Liver (tissue), 9 donors: ENCODE results near the gene AXIN2. TPM values are rescaled to one million over a fixed set of nuclear protein-coding genes. Genes with fewer than 3 reads are reported as not detected.

Experiments used
- DNase-seq: peaks from one replicate; pipeline ENCODE4 v3.0.0-alpha.2; 2017; ENCODE audit warnings: low spot score
- H3K27ac ChIP-seq, 2 donors: one replicate each; pipeline ENCODE4 v1.7.0; 2013; ENCODE audit warnings: inconsistent platforms in 2 of 2, low read length in 2 of 2, control low read depth in 1 of 2, low read depth in 1 of 2, mild to moderate bottlenecking in 1 of 2
- H3K27me3 ChIP-seq, 4 donors: one replicate each; pipeline versions ENCODE4 v1.6.1 to v1.7.0; 2013; ENCODE audit warnings: low read length in 3 of 4, inconsistent platforms in 1 of 4, mild to moderate bottlenecking in 1 of 4, moderate library complexity in 1 of 4; ENCODE audit not compliant: control insufficient read depth in 4 of 4, insufficient read depth in 4 of 4
- H3K36me3 ChIP-seq, 4 donors: one replicate each; pipeline versions ENCODE4 v1.6.1 to v1.7.0; 2013; ENCODE audit warnings: low read length in 3 of 4, mild to moderate bottlenecking in 3 of 4, low read depth in 1 of 4, moderate library complexity in 1 of 4; ENCODE audit not compliant: control insufficient read depth in 4 of 4, insufficient read depth in 3 of 4
- H3K4me1 ChIP-seq, 4 donors: one replicate each; pipeline versions ENCODE4 v1.6.1 to v1.7.0; 2013; ENCODE audit warnings: low read length in 3 of 4, mild to moderate bottlenecking in 3 of 4, moderate library complexity in 1 of 4; ENCODE audit not compliant: control insufficient read depth in 4 of 4, insufficient read depth in 4 of 4
- H3K4me3 ChIP-seq, 3 donors: one replicate each; pipeline versions ENCODE4 v1.6.1 to v1.7.0; 2013; ENCODE audit warnings: low read length in 3 of 3, control low read depth in 1 of 3, low read depth in 1 of 3, mild to moderate bottlenecking in 1 of 3
- H3K9ac ChIP-seq, 2 donors: one replicate each; pipeline ENCODE4 v1.7.0; 2013; ENCODE audit warnings: low read length in 2 of 2, mild to moderate bottlenecking in 2 of 2, moderate library complexity in 2 of 2, control low read depth in 1 of 2, low read depth in 1 of 2
- H3K9me3 ChIP-seq, 4 donors: one replicate each; pipeline versions ENCODE4 v1.6.1 to v1.7.0; 2013; ENCODE audit warnings: low read length in 3 of 4; ENCODE audit not compliant: control insufficient read depth in 4 of 4
- EGR1 ChIP-seq, 2 donors: IDR thresholded peaks; 2 replicates each; pipeline ENCODE4 v1.6.1; 2016 to 2018; ENCODE audit warnings: antibody characterized with exemption in 2 of 2, low read depth in 2 of 2
- FOXA2 ChIP-seq: IDR thresholded peaks from 2 replicates; pipeline ENCODE4 v1.6.1; 2016; ENCODE audit warnings: antibody characterized with exemption
- GABPA ChIP-seq, 2 donors: IDR thresholded peaks in 1 of 2; conservative IDR thresholded peaks in 1 of 2; 2 replicates each; pipeline ENCODE4 v1.6.1; 2016; ENCODE audit warnings: antibody characterized with exemption in 2 of 2, mild to moderate bottlenecking in 1 of 2, moderate library complexity in 1 of 2
- HNF4A ChIP-seq, 2 donors: conservative IDR thresholded peaks; 2 replicates each; pipeline ENCODE4 v1.6.1; 2016; ENCODE audit warnings: antibody characterized with exemption in 2 of 2, mild to moderate bottlenecking in 2 of 2
- HNF4G ChIP-seq: IDR thresholded peaks from 2 replicates; pipeline ENCODE4 v1.6.1; 2016; ENCODE audit warnings: antibody characterized with exemption
- JUND ChIP-seq, 2 donors: IDR thresholded peaks; 2 replicates each; pipeline ENCODE4 v1.6.1; 2016; ENCODE audit warnings: antibody characterized with exemption in 2 of 2
- NR2F2 ChIP-seq: IDR thresholded peaks from 2 replicates; pipeline ENCODE4 v1.6.1; 2016; ENCODE audit warnings: antibody characterized with exemption
- RAD21 ChIP-seq, 2 donors: IDR thresholded peaks; 2 replicates each; pipeline ENCODE4 v1.6.1; 2016; ENCODE audit warnings: antibody characterized with exemption in 2 of 2, mild to moderate bottlenecking in 2 of 2
- RXRA ChIP-seq, 2 donors: IDR thresholded peaks; 2 replicates each; pipeline ENCODE4 v1.6.1; 2017 to 2018; ENCODE audit warnings: antibody characterized with exemption in 2 of 2, mild to moderate bottlenecking in 1 of 2
- TAF1 ChIP-seq: conservative IDR thresholded peaks from 2 replicates; pipeline ENCODE4 v1.6.1; 2016; ENCODE audit warnings: antibody characterized with exemption, mild to moderate bottlenecking
- YY1 ChIP-seq: IDR thresholded peaks from 2 replicates; pipeline ENCODE4 v1.6.1; 2016; ENCODE audit warnings: antibody characterized with exemption, mild to moderate bottlenecking
- WGBS: extraction: QIAGEN DNeasy Blood & Tissue Kit; methylation state at CpG from one replicate; pipeline ENCODE4 v1.1.7; 2013; 5-methylcytosine and 5-hydroxymethylcytosine counted together
- polyA plus RNA-seq, 2 donors: library from polyadenylated mRNA; stranded (reverse) in 1 of 2; unstranded in 1 of 2; fragments of 200-250 nt in 1 of 2; fragments of >200 nt in 1 of 2; fragmentation: Nextera tagmentation in 1 of 2; extraction: Ambion mirVana in 1 of 2; gene quantifications; one replicate each; pipeline versions ENCODE4 v1.2.1 to v1.2.3, GENCODE V29; 2013 to 2015
- total RNA-seq, 2 donors: library from RNA; depleted of rRNA; stranded (reverse); fragments of >200 nt; gene quantifications; one replicate each; pipeline ENCODE4 v1.2.3, GENCODE V29; 2014
- TF ChIP-seq, protein P1 (sequence below): fragments of 150-350 bp; IDR thresholded peaks from 2 replicates; pipeline ENCODE4 v1.5.1; 2017; ENCODE audit warnings: improper control_type of control experiment, low read depth, low read length; ENCODE audit not compliant: missing input control
- TF ChIP-seq, protein P2 (sequence below): IDR thresholded peaks from 2 replicates; pipeline ENCODE4 v1.6.1; 2016; ENCODE audit warnings: antibody characterized with exemption
- donor health status: healthy.
- donor health status: healthy.
- donor health status: healthy.
- donor health status: healthy.
- donor health status: healthy.

AXIN2 gene
- total and polyA plus RNA-seq, 4 donors = 0.33 to 3.5 (median 1.5) TPM

DNA sequence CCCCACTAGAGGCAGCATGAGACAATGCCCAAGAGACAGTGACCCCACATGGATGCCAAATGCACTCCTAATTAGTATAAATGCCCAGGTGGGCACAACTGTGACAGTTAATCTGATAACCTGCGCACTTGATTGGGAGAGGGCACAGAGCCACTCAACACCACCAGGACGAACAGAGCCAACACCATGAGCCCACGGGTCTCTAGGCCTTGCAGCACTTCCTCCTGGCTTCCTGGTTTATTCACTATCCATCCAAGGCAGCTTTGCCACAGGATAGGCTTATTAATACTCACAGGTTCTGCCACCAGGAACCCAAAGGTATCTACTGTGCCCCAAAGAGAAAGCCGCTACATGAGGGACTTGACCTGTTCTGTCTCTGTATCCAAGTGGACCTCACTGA is 14.9 kb downstream of the AXIN2 start:
- 87% methylated on average over 4 of the region's 4 CpGs for WGBS
- Histone ChIP-seq H3K9ac (no peak overlapping the region), H3K4me3 (no peak overlapping the region), H3K36me3 (no peaks in the 10 kb centered on the region), H3K4me1 (peaks cover 5 to 13% (median 7%) of the 10 kb centered on the region in 4 donors), H3K27me3 (no peaks in the 10 kb centered on the region), H3K9me3 (no peaks in the 10 kb centered on the region), H3K27ac (no peak overlapping the region)
- TF ChIP-seq RAD21 (IDR thresholded peaks at IDR 0.05) (no peak), HNF4A (conservative IDR thresholded peaks at IDR 0.05) (no peak), YY1 (no peak), RXRA (IDR thresholded peaks at IDR 0.05) (no peak), TAF1 (no peak), NR2F2 (no peak), HNF4G (no peak), EGR1 (IDR thresholded peaks at IDR 0.05; ENCODE audit: low read depth in 2 of 2) (no peak), FOXA2 (no peak), JUND (IDR thresholded peaks at IDR 0.05) (no peak)
- TF ChIP-seq, protein P1, sequence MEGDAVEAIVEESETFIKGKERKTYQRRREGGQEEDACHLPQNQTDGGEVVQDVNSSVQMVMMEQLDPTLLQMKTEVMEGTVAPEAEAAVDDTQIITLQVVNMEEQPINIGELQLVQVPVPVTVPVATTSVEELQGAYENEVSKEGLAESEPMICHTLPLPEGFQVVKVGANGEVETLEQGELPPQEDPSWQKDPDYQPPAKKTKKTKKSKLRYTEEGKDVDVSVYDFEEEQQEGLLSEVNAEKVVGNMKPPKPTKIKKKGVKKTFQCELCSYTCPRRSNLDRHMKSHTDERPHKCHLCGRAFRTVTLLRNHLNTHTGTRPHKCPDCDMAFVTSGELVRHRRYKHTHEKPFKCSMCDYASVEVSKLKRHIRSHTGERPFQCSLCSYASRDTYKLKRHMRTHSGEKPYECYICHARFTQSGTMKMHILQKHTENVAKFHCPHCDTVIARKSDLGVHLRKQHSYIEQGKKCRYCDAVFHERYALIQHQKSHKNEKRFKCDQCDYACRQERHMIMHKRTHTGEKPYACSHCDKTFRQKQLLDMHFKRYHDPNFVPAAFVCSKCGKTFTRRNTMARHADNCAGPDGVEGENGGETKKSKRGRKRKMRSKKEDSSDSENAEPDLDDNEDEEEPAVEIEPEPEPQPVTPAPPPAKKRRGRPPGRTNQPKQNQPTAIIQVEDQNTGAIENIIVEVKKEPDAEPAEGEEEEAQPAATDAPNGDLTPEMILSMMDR = no peak
- TF ChIP-seq, protein P2, sequence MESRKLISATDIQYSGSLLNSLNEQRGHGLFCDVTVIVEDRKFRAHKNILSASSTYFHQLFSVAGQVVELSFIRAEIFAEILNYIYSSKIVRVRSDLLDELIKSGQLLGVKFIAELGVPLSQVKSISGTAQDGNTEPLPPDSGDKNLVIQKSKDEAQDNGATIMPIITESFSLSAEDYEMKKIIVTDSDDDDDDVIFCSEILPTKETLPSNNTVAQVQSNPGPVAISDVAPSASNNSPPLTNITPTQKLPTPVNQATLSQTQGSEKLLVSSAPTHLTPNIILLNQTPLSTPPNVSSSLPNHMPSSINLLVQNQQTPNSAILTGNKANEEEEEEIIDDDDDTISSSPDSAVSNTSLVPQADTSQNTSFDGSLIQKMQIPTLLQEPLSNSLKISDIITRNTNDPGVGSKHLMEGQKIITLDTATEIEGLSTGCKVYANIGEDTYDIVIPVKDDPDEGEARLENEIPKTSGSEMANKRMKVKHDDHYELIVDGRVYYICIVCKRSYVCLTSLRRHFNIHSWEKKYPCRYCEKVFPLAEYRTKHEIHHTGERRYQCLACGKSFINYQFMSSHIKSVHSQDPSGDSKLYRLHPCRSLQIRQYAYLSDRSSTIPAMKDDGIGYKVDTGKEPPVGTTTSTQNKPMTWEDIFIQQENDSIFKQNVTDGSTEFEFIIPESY = no peak
- no peak for DNase-seq

DNA sequence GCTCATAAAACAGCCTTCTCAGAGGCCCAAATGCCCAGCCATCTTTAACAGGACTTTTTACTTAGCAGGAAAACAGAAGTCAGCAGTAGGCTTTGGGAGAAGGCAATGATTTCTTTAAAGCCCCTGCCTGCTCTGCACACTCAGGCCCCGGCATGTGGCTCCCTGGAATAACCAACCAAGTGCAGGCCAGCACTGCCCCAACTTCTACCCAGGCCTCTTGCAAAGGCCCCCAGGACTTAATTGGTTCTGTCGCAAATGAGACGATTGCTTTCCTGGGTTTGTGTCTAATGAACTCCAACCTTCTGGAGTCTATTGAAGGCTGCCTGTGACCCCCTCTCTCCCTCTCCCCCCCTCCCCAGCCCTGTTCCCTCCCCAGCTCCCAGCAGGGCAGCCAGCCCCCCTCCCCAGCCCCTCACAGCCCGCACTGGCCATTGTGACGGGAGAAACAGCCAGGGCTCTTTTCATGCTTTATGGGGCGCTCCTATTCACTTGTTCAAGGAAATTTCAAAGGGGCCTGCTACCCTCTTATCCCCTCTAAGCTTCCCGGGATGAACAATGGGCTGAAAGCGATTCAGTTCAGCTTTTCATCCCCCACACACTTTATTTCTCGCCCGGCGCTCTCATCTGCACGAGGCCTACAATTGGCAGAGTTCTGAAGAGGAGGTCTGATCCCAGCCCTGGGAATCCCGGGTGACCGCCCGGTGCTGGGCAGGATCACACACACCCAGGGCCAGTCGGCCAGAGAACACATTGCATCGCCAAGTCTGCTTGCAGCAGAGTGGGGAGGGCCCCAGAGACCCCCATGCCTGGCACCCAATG is 15.5 kb downstream of the AXIN2 start:
- Histone ChIP-seq H3K27me3 (no peaks in the 10 kb centered on the region), H3K27ac (no peak overlapping the region), H3K4me1 (peaks cover 5 to 13% (median 7%) of the 10 kb centered on the region in 4 donors), H3K36me3 (no peaks in the 10 kb centered on the region), H3K4me3 (no peak overlapping the region), H3K9ac (no peak overlapping the region), H3K9me3 (no peaks in the 10 kb centered on the region)
- TF ChIP-seq HNF4G (no peak), GABPA (IDR thresholded peaks at IDR 0.05 in 1 of 2, conservative IDR thresholded peaks at IDR 0.05 in 1 of 2) (no peak)
- 91% methylated on average over 17 of the region's 17 CpGs for WGBS
- no peak for DNase-seq

DNA sequence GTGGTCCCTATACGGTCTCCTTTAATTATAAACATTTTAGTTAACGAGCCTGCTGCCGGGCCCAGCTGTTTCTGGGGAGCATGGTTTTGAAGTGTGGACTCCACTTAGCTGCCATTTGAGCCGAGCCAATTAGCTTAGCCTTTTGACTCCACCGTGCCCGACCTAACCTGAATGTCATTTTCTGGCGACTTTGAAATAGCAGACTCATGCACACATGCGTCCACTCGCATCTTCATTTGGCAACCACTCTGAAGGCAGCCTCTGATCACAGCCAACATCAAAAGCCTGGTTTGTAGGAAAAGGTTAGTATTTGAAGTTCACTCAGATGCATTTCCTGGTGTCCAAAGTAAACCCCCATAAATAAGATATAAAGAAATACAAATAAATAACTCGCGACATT is 16.8 kb downstream of the AXIN2 start:
- WGBS = 85% methylated on average over 11 of the region's 11 CpGs
- H3K9ac ChIP-seq = no peak overlapping the region
- H3K4me1 ChIP-seq = peaks cover 5 to 13% (median 7%) of the 10 kb centered on the region in 4 donors
- H3K9me3 ChIP-seq = no peaks in the 10 kb centered on the region
- no peak overlapping the region for H3K27ac ChIP-seq
- DNase-seq = no peak
- TF ChIP-seq RXRA (IDR thresholded peaks at IDR 0.05) = no peak
- H3K4me3 ChIP-seq = no peak overlapping the region
- no peaks in the 10 kb centered on the region for H3K27me3 ChIP-seq
- no peaks in the 10 kb centered on the region for H3K36me3 ChIP-seq
